H9 (cell line): Measurements from ENCODE around the gene ZNF429. TPM values are rescaled to one million over a fixed set of nuclear protein-coding genes. Genes with fewer than 3 reads are reported as not detected.
A peak's percentile ranks its signal among the peaks of the same experiment; 100 is the strongest.

ENCODE experiments used
- DNase-seq: peaks from one replicate; pipeline ENCODE4 v3.0.0-alpha.2; 2017
- H2AFZ ChIP-seq: one replicate; pipeline ENCODE4 v1.6.1; 2013; ENCODE audit warnings: mild to moderate bottlenecking, low read length, control low read depth, moderate library complexity
- H2AK5ac ChIP-seq: 2 replicates; pipeline ENCODE4 v1.6.1; 2013; ENCODE audit warnings: low read length, control low read depth, mixed read lengths; ENCODE audit not compliant: insufficient read length
- H2BK120ac ChIP-seq: one replicate; pipeline ENCODE4 v1.6.1; 2013; ENCODE audit warnings: low read depth, mild to moderate bottlenecking, low read length, control low read depth, inconsistent platforms; ENCODE audit not compliant: poor library complexity, severe bottlenecking
- H2BK12ac ChIP-seq: 2 replicates; pipeline ENCODE4 v1.6.1; 2013; ENCODE audit warnings: low read length, control low read depth, mixed read lengths, low read depth; ENCODE audit not compliant: insufficient read length
- H2BK15ac ChIP-seq: 2 replicates; pipeline ENCODE4 v1.6.1; 2013; ENCODE audit warnings: low read depth, low read length, control low read depth
- H2BK20ac ChIP-seq: one replicate; pipeline ENCODE4 v1.6.1; 2013; ENCODE audit warnings: low read depth, mild to moderate bottlenecking, low read length, control low read depth, inconsistent platforms; ENCODE audit not compliant: poor library complexity, severe bottlenecking
- H2BK5ac ChIP-seq: 2 replicates; pipeline ENCODE4 v1.6.1; 2013; ENCODE audit warnings: low read length, control low read depth, mixed read lengths; ENCODE audit not compliant: insufficient read length
- H3K14ac ChIP-seq: 2 replicates; pipeline ENCODE4 v1.6.1; 2013; ENCODE audit warnings: low read length, control low read depth; ENCODE audit not compliant: insufficient read depth
- H3K18ac ChIP-seq: 2 replicates; pipeline ENCODE4 v1.6.1; 2013; ENCODE audit warnings: low read depth, mild to moderate bottlenecking, mixed read lengths, low read length, control low read depth; ENCODE audit not compliant: insufficient read length
- H3K23ac ChIP-seq: 2 replicates; pipeline ENCODE4 v1.6.1; 2013; ENCODE audit warnings: low read length, control low read depth, mixed read lengths, low read depth; ENCODE audit not compliant: insufficient read length
- H3K23me2 ChIP-seq: 2 replicates; pipeline ENCODE4 v1.6.1; 2013; ENCODE audit warnings: low read depth, mild to moderate bottlenecking, mixed read lengths, low read length, control low read depth; ENCODE audit not compliant: insufficient read length, poor library complexity, severe bottlenecking
- H3K27ac ChIP-seq: 2 replicates; pipeline ENCODE4 v1.5.1; 2013; ENCODE audit warnings: low read length, control low read depth, mixed read lengths, low read depth; ENCODE audit not compliant: insufficient read length
- H3K27me3 ChIP-seq: 2 replicates; pipeline ENCODE4 v1.6.1; 2013; ENCODE audit warnings: low read length, control low read depth, inconsistent platforms; ENCODE audit not compliant: insufficient read depth
- H3K4ac ChIP-seq: 2 replicates; pipeline ENCODE4 v1.6.1; 2013; ENCODE audit warnings: low read depth, mild to moderate bottlenecking, control low read depth, inconsistent platforms, low read length, moderate library complexity
- H3K4me1 ChIP-seq: 2 replicates; pipeline ENCODE4 v1.6.1; 2013; ENCODE audit warnings: low read length, control low read depth, inconsistent platforms; ENCODE audit not compliant: insufficient read depth
- H3K4me2 ChIP-seq: 2 replicates; pipeline ENCODE4 v1.6.1; 2013; ENCODE audit warnings: low read length, control low read depth, mixed read lengths; ENCODE audit not compliant: insufficient read length, insufficient read depth
- H3K56ac ChIP-seq: 2 replicates; pipeline ENCODE4 v1.6.1; 2013; ENCODE audit warnings: low read depth, mild to moderate bottlenecking, mixed read lengths, low read length, control low read depth; ENCODE audit not compliant: insufficient read length
- H3K79me1 ChIP-seq: 2 replicates; pipeline ENCODE4 v1.6.1; 2013; ENCODE audit warnings: low read depth, mild to moderate bottlenecking, moderate library complexity, low read length, control low read depth, inconsistent platforms; ENCODE audit not compliant: insufficient read depth, poor library complexity, severe bottlenecking
- H3K79me2 ChIP-seq: 2 replicates; pipeline ENCODE4 v1.6.1; 2013; ENCODE audit warnings: low read length, control low read depth, inconsistent platforms; ENCODE audit not compliant: insufficient read depth
- H3K9ac ChIP-seq: 2 replicates; pipeline ENCODE4 v1.6.1; 2013; ENCODE audit warnings: low read length, control low read depth, mixed read lengths; ENCODE audit not compliant: insufficient read length; ENCODE audit errors: extremely low read depth
- H3K9me3 ChIP-seq: one replicate; pipeline ENCODE4 v1.6.1; 2013; ENCODE audit warnings: low read depth, low read length, inconsistent platforms; ENCODE audit not compliant: control insufficient read depth
- H3T11ph ChIP-seq: one replicate; pipeline ENCODE4 v1.6.1; 2013; ENCODE audit warnings: mild to moderate bottlenecking, low read length, control low read depth, inconsistent platforms
- H4K20me1 ChIP-seq: one replicate; pipeline ENCODE4 v1.6.1; 2013; ENCODE audit not compliant: control insufficient read depth, insufficient read length, insufficient read depth
- H4K5ac ChIP-seq: 2 replicates; pipeline ENCODE4 v1.6.1; 2013; ENCODE audit warnings: low read depth, mild to moderate bottlenecking, mixed read lengths, low read length, control low read depth; ENCODE audit not compliant: insufficient read length
- H4K8ac ChIP-seq: replicated peaks from 2 replicates; pipeline ENCODE4 v1.6.1; 2013; ENCODE audit warnings: low read length, control low read depth, mixed read lengths, low read depth; ENCODE audit not compliant: insufficient read length
- H4K91ac ChIP-seq: 2 replicates; pipeline ENCODE4 v1.6.1; 2013; ENCODE audit warnings: low read depth, mild to moderate bottlenecking, moderate library complexity, mixed read lengths, low read length, control low read depth; ENCODE audit not compliant: insufficient read length
- H3K27ac Mint-ChIP-seq, 3 experiments: 2 replicates in 2 of 3; 3 replicates in 1 of 3; pipeline ENCODE4 v1.8.0; 2020 to 2021; ENCODE audit warnings: mixed read lengths in 3 of 3, mild to moderate bottlenecking in 1 of 3, moderate library complexity in 1 of 3
- H3K27me3 Mint-ChIP-seq: 2 replicates; pipeline ENCODE4 v1.8.0; 2021; ENCODE audit warnings: low read depth, mild to moderate bottlenecking, moderate library complexity, mixed read lengths
- H3K36me3 Mint-ChIP-seq, 3 experiments: 2 replicates in 2 of 3; 3 replicates in 1 of 3; pipeline ENCODE4 v1.8.0; 2020 to 2021; ENCODE audit warnings: low read depth in 3 of 3, mixed read lengths in 3 of 3; ENCODE audit not compliant: insufficient read depth in 1 of 3
- H3K4me1 Mint-ChIP-seq, 2 experiments: 2 replicates each; pipeline ENCODE4 v1.8.0; 2020; ENCODE audit warnings: mixed read lengths in 2 of 2
- H3K4me3 Mint-ChIP-seq, 2 experiments: 2 replicates in 1 of 2; 3 replicates in 1 of 2; pipeline ENCODE4 v1.8.0; 2020 to 2021; ENCODE audit warnings: mild to moderate bottlenecking in 2 of 2, mixed read lengths in 2 of 2, moderate library complexity in 1 of 2
- H3K9me3 Mint-ChIP-seq, 2 experiments: 2 replicates in 1 of 2; 3 replicates in 1 of 2; pipeline ENCODE4 v1.8.0; 2020; ENCODE audit warnings: mild to moderate bottlenecking in 2 of 2, mixed read lengths in 2 of 2, moderate library complexity in 1 of 2
- CTCF ChIP-seq: fragments of 200-600 bp; sonication (generic); conservative IDR thresholded peaks from 3 replicates; pipeline ENCODE4 v1.8.0; 2021; ENCODE audit warnings: antibody characterized with exemption, mild to moderate bottlenecking
- WGBS: extraction: QIAGEN DNeasy Blood & Tissue Kit; methylation state at CpG from one replicate; pipeline ENCODE4 v1.1.7; 2013; ENCODE audit warnings: missing lambda C conversion rate, low lambda C conversion rate, mixed read lengths; ENCODE audit not compliant: insufficient read length; ENCODE audit errors: extremely low coverage; 5-methylcytosine and 5-hydroxymethylcytosine counted together
- total RNA-seq: library from RNA; stranded (reverse); gene quantifications from 2 replicates; pipeline ENCODE4 v1.2.1, GENCODE V29; 2021

The ZNF429 gene
- total RNA-seq, 1 experiment from 2014 or later: 11.2 TPM

- Histone ChIP-seq H3K9ac (no peak overlapping the region), H3K14ac (no peak overlapping the region), H4K91ac (no peak overlapping the region), H3K4ac (no peak overlapping the region), H3K23me2 (peaks cover 5% of the 10 kb centered on the region), H2BK120ac (no peak overlapping the region), H2AFZ (no peak overlapping the region), H3K27me3 (peaks cover 2% of the 10 kb centered on the region; the same call in 1 of the 2 replicates), H3K4me2 (no peak overlapping the region), H3K9me3 (peaks cover 37% of the 10 kb centered on the region), H3K27ac (no peak overlapping the region), H3K4me1 (no peaks in the 10 kb centered on the region), H3T11ph (no peak overlapping the region), H3K79me2 (no peaks in the 10 kb centered on the region), H3K56ac (no peak overlapping the region), H2BK15ac (no peak overlapping the region), H4K5ac (no peak overlapping the region), H2BK5ac (no peak overlapping the region), H2BK20ac (no peak overlapping the region), H2BK12ac (no peak overlapping the region), H3K23ac (no peak overlapping the region), H4K20me1 (no peaks in the 10 kb centered on the region), H2AK5ac (no peak overlapping the region), H4K8ac (no peak overlapping the region), H3K18ac (no peak overlapping the region), H3K79me1 (no peaks in the 10 kb centered on the region)
- H3K9me3 Mint-ChIP-seq: peaks cover 72 to 75% of the 10 kb centered on the region in 2 experiments
- DNase-seq: no peak
- peaks cover 37% of the 10 kb centered on the region for H3K27me3 Mint-ChIP-seq
- peaks cover 7 to 15% (median 9%) of the 10 kb centered on the region in 3 experiments; a peak in 5 of 7 replicates for H3K36me3 Mint-ChIP-seq
- no CpG with 5 or more reads among the region's 12 CpGs for WGBS
- H3K4me1 Mint-ChIP-seq: peaks cover under 1 to 4% of the 10 kb centered on the region in 2 experiments
- TF ChIP-seq CTCF: no peak
- H3K4me3 Mint-ChIP-seq: peak overlapping the region in 1 of 2 experiments; percentile 50; a peak in 3 of 5 replicates
- H3K27ac Mint-ChIP-seq: no peak overlapping the region
Observed at GRCh38 chr19:21585281-21585890, 80.0 kb downstream of the ZNF429 start.
